8988T (cell line): Measurements from ENCODE around the gene ANKS1B.
"Not testable (repeated sequence)": the region's sequence is repeated elsewhere in the genome, so short reads cannot be mapped to it uniquely, and the experiment has no call there.

ENCODE experiments used
- DNase-seq: peaks from one replicate; pipeline ENCODE4 v3.0.0; 2011

ANKS1B gene

DNA sequence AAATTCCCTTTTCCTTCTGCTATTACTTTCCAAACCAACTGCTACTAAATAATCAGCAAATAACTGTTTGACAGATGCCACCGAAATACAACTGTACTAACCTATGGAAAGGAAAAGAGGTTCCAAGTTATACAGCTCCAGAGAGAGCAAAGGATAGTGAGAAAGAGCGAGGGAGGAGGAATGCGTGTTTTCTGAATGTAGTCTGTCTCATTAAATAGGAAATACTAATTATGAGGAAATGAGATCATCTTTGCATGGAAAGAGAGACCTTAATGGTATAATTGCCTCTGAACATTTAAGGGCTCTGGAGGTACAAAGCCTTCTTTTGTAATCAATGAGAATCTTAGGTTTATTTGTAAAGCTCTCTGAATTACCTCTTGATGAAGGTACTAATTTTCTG is 1144.4 kb downstream of the ANKS1B start:
- no peak for DNase-seq

DNA sequence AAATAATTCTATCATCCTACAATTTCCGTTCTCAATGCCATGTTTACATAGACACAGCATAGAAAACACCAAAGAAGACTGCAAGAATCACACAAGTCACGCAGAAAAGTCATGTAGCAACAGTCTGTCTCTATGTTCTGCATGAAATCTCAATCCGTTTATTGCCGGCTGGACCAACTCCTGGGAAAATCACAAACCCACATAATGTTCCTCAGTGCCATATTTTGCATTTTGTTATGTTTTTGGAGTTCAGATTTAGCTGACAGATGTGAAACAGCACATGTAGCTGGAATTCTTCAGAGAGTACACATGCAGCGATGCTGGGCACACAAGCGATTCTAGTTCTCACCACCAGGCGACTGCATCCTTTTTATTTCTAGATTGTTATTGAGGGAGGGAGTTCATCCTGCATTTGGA is 1146.5 kb downstream of the ANKS1B start:
- DNase-seq = no peak

DNA sequence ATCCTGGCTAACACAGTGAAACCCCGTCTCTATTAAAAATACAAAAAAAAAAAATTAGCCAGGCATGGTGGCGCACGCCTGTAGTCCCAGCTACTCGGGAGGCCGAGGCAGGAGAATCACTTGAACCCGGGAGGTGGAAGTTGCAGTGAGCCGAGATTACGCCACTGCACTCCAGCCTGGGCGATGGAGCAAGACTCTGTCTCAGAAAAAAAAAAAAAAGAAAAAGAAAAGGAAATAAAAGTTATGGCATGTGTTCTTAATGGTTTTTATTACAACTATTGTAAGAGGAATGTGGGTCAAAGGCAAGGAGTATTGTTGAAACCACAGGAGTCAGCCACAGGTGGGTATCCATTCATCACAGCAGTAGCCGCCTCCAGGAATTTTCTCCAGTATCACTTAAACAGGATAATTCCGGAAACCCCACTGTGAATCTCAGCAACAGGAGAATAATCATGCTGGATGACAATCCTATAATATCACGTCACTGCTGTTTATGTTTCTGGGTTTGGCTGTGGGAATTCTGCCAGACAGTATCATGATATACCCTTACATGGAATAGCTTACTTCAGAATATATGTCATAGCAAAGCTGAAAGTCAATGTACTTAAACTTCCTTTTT is 1147.5 kb downstream of the ANKS1B start:
- not testable (repeated sequence) for DNase-seq

DNA sequence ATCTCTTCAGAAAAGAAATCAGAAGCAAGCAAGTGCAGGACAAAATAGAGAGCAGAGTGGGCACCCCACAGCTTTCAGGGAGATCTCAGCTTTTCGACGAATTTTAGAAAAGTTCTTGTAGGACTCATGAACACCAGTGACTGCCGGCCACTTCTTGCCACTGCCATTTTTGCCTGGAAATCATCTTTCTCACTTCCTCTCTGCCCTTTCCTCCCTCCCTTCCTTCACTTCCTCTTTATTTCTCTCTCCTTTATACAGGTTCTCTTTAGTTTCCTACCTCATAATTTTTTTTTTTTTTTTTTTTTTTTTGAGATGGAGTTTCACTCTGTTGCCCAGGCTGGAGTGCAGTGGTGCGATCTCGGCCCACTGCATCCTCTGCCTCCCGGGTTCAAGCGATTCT is 1154.1 kb downstream of the ANKS1B start:
- DNase-seq = no peak

DNA sequence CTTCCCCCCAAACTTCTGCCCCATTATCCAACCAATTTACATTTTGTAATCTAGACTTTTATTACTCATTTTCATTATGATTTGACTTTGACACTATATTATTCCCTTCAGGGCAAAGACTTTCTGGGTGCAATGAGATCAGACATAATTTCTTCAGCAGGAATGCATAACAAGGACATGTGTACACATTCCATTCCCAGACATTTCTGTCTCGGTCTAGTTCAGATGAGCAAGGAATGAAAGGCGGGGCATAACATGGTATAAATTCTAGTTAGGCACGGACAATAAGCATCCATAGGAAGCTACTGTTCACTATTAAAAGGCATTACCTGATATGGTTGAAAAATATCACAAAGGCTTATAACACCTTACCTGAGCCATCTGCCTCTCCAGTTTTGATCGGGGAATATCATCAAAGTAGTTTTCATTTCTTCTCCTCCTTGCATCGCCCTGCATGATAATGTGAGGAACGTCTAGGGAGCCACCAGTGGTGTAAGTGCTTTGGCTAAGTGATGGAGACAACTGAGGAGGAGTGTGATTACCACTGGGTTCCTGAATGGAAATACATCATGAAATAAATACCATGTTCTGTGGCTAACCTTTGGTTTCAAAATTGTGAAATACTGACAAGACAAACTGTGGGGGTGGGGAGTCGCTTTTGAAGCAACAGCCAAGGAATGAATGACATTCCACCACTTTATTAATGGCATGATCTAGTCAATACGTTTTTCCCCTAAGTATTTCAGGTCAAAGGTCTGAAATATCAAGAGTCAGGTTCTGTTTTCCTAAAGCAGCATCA is 1155.7 kb downstream of the ANKS1B start:
- no peak for DNase-seq

DNA sequence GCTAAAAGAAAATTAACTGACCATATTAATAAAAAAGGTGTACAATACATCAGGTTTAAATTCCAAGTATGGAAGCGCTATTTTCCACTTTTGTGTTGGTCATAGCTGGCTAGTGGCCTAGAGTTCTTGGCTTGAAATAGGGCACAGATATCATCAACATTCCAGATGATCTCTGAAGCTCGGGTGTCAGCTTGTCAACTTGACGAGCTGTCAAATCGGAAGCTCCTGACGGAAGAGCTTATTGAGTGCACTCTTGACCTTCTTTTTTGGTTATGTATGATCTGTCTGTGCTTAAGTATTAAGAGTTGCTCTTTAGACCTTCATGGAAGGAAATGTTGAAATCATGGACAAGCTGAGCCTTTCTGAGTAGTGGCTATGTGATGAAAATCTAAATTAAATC is 1161.7 kb downstream of the ANKS1B start:
- no peak for DNase-seq

DNA sequence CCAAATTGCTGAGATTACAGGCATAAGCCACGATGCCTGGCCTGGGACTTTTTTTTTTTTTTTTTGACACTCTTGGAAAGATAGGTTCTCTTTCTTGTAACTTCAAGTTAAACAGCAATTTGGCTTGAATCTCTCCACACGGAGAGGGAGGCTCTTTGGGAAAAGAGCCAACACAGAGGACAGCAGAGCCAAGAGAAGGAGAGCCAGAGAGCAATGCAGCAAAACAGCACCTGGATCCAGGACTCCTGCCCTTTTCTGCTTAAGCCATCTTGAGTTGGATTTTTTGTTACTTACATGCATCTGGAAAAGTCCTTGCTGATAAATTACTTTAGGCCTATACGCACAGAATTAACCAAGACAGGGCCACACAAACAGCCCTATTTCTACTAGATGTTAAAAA is 1162.9 kb downstream of the ANKS1B start:
- no peak for DNase-seq

DNA sequence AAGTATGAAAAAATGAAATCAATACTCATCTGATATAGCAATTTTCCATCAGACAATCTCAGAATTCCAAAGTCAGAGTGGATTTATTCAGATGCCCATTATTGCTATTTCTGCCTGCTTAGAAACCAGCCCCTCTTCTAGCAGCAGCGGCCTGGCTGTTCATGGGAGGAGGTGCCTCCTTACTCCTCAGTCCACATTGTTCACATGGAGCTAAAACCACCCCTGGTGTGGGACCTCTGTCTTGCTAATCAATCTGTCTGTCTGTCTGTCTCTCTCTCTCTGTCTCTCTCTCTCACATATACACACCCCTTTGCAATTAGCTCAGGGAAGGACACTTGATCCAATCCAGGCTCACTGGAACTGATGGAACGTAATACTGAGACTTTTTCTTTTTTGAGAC is 1163.5 kb downstream of the ANKS1B start:
- no peak for DNase-seq

DNA sequence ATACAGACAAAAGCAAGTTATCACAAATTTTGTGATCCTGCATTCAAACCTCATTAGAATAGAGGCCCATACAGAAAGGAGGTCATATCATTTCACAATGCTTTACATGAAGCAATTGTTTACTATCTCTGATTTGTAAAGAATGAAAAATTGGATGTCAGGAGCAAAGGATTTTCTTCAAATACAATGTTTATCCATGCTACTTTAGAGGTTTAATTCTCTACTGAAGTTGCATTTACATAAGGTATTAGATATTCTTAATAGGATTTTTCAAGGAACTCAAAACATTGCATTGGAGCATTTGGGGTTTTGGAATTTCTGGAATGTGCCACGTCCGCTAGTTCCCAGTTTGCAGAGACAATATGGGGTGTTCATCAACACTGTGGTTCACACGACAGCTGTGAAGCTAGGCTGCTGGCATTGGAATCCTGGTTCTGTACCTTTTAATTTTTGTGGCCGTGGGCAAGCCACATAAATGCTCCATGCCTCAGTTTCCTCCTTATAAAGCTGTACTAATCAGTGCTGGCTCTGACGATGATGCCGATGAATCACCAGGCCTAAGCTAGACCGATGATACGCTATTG is 1164.8 kb downstream of the ANKS1B start:
- no peak for DNase-seq

DNA sequence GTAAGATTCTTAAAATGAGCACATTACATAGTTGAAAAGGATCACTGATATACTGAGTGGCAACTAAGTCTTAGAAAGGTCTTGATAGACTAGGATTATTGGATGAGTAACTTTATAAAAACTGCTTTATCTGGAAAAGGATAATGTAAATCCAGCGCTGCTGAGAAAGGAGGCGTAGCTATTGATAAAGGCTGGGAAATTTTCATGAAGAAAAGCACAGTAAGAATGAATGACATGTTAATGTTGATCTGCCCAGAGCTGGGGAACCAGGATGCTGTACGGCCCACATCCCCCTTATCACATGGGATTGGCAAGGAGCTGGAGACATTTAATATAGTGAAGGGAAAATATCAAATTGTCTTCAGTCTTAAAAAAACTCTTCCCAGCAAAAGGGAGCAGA is 1165.7 kb downstream of the ANKS1B start:
- no peak for DNase-seq

DNA sequence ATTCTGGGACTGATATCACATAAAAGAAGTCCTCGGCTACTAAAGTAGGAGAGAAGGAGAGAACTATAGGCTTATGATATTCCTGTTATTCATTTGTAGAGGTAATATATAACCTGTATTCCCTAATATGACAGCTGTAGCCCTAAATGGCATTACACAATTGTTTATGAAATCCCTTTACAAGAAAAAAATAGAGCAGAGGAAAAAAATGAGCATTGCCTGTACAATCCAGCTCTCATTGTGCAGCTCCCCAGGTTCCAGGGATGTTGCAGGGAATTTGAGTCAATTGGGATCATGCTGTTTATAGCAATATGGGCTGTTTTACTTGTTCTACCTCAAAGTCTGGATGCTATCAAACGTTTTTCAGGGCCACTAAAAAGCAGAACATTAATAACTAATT is 1166.5 kb downstream of the ANKS1B start:
- no peak for DNase-seq

DNA sequence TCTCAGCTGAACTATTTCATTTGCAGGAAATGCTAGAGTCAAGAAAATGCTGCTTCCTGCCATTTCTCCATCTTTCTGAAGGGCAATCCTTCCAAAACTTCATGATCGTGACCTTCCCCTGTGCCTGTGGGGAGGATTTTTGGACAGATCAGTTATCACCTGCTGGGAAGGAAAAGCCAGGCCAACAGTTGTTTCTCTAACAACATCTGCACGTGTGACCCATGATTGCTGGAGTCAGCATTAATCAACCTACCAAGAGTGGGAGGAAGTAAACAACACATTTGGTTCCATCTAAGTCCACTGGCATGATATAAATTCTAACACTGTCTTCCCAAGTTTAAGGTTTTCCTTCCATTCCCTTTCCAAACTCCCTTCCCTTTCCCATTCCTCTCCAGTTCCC is 1167.0 kb downstream of the ANKS1B start:
- DNase-seq = no peak

DNA sequence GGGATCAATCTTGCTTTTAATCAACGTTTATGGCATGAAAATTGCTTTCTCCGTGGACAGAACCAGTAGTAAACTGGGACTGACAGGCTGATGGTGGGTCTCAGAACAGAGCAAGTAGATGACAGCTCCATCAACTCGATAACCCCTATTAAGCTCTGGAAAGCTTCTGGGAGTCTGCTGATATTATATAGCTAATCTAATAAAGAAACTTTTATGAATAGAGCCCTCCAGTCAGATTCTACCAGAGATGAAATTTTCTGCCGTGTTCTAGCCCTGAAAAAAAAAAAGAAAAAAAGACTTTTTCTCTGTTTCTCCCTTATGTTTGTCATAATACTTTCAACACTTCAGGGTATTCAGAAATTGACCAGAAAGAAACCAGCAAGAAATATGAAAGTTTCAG is 1168.0 kb downstream of the ANKS1B start:
- no peak for DNase-seq

DNA sequence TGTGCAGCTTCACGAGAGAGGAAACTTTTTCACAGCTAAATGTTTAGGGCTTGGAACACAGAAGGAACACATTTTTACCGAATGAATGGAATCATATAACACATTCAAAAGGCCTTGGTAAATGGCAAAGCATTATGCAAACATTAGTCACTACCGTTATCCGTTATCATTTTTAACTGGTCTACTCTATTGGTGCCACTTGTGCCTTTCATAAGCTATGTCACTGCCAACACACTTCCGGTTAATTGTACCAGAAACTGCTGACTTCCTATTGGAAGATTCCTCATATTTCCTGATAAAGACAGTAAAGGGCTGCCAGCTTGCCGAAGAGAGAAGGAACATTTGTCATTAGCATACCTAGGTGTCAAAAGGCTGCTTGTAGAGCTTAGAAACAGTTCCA is 1170.5 kb downstream of the ANKS1B start:
- DNase-seq = no peak

DNA sequence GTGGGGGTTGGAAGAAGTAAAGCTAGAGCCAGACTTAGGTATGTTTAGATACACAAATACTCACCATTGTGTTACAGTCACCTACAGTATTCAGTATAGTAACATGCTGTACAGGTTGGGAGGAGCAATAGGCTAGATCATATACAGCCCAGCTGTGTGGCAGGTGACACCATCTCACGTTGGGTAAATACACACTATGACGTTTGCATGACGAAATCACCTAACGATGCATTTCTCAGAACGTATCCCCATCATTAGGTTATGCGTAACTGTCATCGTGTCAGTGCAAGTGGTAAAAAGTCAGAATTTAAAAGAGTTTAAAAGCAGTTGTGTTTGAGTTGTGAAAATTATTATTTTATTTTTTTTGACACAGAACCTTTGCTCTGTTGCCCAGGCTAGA is 1172.5 kb downstream of the ANKS1B start:
- no peak for DNase-seq

DNA sequence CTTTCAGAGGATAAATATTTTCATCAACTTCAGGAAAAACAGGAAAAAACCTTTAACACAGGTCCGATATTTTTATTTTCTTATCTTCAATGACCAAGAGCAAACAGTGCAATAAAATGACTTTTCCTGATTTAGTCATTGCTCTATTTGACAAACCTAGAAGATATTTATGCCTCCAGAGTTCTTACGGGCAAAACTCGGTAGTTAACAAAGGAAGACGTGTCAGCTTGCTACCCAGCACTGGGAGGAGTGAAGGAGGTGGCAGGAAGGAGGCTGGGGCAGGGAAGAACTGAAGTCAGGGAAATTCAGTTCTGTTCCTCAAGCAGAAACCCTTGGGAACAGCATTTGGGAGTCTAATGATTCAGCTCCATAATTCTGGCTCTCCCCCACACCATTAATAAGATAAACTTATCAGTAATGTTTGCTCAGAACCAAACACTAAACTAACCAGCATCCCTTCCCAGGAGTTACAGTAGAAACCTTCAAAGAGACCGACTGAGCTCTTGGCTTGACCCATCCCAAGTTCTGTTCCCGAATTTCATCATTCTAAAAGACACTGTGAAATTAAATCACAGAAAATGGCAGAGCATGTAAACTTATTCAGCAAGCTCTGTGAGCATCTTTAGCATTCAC is 1176.4 kb downstream of the ANKS1B start:
- DNase-seq = no peak

DNA sequence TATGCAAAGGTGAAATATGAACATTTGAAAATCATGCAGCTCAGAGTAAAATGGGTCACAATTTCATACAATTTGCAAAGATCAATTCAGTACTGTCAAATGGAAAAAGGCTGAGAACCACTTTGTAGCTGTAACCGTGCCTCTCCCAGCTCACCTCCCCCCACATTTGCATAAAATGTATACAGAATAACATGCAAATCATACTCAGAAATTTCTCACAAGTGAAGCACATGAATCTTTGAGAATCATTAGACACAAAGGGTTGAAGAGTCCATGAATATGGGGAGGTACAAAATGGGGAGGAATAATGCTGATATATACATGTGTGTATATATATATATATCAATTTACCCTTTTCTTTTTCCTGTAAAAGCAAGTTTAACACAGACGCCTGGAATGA is 1177.5 kb downstream of the ANKS1B start:
- no peak for DNase-seq

DNA sequence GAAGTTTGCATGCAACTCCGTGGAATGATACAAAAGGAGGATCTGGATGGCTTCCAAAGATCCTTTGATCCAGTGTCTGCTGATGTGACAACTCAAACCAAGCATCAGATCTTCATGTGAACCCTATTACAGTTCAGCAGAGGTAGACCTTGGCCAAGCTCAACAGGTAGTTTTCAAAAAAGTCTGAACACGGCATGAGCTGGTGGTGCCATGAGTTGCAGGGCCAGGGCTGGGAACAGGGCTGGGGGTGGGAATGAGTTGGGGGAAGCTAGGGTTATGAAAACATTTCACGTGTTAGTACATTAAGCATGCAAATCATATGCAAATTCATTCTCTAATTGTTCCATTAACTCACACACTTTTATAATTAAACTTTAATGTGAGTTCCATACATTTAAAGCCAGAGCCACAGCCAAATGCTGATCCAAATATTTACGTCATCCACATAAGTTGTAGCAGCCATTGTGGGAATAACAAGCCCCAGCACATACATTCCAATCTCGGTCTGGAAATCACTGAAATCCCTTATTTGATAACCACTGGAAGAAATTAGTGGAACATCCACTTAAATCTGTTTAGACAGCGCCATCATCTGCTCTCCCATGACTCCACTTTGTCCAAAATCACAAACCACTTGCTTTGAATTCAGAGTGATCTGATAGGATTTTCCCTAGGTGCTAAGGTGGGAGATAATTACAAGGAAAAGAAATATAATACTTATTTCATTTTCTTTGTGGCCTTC is 1181.1 kb downstream of the ANKS1B start:
- DNase-seq = no peak

DNA sequence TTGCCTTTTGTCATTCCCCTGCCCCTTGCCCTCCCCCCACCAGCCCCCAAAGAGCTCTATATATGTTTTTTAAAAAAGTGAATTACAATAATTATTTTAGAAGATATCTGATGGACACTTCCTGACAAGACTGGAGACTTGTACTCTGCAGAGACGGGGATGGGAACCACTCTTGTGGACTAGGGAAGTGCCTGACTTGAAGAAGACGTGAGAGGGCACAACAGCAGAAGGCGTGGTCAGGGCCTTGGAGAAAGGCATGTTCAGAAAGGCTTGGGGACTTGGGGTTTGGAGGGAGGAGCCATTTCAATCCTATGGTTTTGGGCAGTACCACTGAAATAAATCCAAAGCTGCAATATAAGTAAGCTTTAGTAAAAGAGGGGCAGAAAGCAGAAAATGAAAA is 1184.9 kb downstream of the ANKS1B start:
- DNase-seq = no peak

DNA sequence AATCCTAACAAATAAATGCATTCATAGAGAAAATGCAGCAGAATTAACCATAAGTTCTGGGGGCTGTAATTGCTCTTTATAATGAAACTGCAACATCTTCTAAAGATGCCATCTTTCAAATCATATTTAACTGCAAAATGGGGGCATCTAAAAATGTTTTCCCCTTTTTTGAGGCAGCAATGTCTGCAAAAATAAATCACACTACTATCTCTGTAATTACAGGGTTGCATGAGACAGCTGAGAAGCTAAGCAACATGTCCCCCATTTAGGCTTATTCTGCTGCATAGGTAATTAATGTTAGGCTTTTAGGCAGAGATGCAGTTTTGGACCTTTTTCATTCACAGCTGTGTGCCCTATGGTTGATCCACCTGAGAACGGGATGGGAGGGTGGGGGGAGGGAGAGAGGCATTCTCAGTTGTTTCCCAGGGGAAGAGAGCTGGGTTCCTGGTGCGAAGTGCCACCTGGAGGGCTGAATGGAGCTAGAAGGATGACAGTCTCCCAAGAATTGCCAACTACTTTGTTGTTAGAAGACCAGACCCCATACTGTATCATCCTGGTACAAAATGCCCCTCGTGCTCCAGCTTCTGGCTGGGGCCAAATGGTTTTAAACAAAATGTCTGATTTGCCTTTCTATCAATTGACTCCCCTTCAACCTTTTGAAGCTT is 1185.5 kb downstream of the ANKS1B start:
- DNase-seq = no peak

DNA sequence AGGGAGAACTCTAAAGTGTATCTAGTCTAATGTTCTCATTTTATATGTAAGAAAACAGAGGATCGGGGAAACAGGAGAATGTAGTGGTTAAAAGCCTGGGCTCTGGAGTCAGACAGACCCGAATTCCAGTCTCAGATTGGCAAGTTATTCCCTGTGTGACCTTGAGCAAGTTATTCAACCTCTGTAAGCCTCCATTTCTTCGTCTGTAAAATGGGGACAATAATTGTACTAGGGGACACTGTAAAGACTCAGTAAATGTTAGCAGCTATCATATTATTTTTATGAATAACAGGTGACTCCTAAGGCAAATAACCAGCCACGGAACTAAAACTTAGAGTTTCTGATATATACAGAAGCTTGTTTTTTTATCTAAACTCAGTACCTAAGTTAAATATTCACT is 1187.5 kb downstream of the ANKS1B start:
- DNase-seq = no peak

DNA sequence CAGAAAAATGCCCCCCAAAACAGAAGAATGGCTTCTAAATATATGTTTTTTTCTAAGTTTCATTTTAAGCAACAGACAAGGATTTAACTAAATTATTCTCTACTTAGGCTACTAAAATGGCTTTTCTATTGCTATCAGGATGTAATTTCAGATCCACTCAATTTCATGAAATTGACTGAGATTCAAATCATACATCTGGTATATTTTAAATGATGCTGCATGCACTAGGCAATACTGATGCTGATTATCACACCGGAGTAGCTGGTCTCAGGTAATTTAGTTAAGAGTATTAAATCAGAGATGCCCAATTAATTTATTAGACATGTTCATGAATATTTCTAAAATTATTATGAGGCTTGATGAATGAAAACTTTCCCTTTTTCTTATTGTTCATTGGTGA is 1188.0 kb downstream of the ANKS1B start:
- DNase-seq = no peak

DNA sequence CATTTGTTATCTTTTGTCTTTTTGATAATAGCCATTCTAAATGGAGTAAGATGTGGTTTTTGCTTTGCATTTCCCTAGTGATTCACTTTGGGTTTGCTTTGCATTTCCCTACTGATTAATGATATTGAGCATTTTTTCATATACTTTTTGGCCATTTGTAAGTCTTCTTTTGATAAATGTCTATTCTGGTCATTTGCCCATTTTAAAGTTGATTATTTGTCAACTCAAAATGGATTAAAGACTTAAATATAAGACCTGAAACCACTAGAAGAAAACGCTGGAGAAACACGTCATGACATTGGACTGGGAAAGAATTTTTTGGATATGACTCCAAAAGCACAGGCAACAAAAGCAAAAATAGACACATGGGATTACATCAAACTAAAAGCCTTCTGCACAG is 1191.6 kb downstream of the ANKS1B start:
- no peak for DNase-seq
